Mucosa of descending colon (tissue), 3 donors: ENCODE results near the gene RHEX. TPM values are rescaled to one million over a fixed set of nuclear protein-coding genes. Genes with fewer than 3 reads are reported as not detected.

ENCODE experiments used
- ATAC-seq: fragments of 200-7000 bp; cut with Tn5 transposase; one replicate; pipeline ENCODE4 v1.9.1; 2020; ENCODE audit warnings: mild to moderate bottlenecking, moderate library complexity
- DNase-seq, 3 donors: peaks; one replicate each; pipeline ENCODE4 v3.0.0-alpha.2; 2020
- H3K36me3 ChIP-seq: fragments of 200-600 bp; one replicate; pipeline ENCODE4 v1.8.0; 2021; ENCODE audit warnings: low read depth, mild to moderate bottlenecking
- H3K4me1 ChIP-seq: fragments of 200-600 bp; one replicate; pipeline ENCODE4 v1.8.0; 2021; ENCODE audit warnings: low read depth, mild to moderate bottlenecking
- H3K4me3 ChIP-seq: fragments of 200-600 bp; one replicate; pipeline ENCODE4 v1.8.0; 2021; ENCODE audit warnings: mild to moderate bottlenecking
- H3K9me3 ChIP-seq: fragments of 200-600 bp; one replicate; pipeline ENCODE4 v1.8.0; 2021; ENCODE audit warnings: mild to moderate bottlenecking
- intact Hi-C, 2 donors: fragments of 100-400 bp; cut with DNase I in 1 of 2; cut with micrococcal nuclease in 1 of 2; formaldehyde crosslinking; loops; one replicate each; pipeline versions ENCODE4 v1.11.0 to v1.11.1; 2022; cut with DNase I, micrococcal nuclease
- total RNA-seq, 3 donors: library from RNA; stranded (reverse); fragmentation: NEBNext Ultra II Directional in 2 of 3; extraction: Animal tissue kit (Norgen Biotek cat#: 25700) in 2 of 3; gene quantifications; one replicate each; pipeline versions ENCODE4 v1.2.1 to v1.2.4, GENCODE V29; 2021 to 2023
- TF ChIP-seq, protein P1 (sequence below): fragments of 200-600 bp; IDR thresholded peaks from one replicate; pipeline ENCODE4 v1.8.0; 2022; ENCODE audit warnings: antibody characterized with exemption, mild to moderate bottlenecking
- donor health status: DM: no; HTN: no; CAD: no; lungs with moderate emphysema.
- donor health status: DM: no; HTN: no; CAD: no.
- donor health status: DM: no; HTN: yes; CAD: no.

RHEX gene
- total RNA-seq, 3 donors from 2014 or later: 0.38 to 4.8 (median 3.9) TPM

DNA sequence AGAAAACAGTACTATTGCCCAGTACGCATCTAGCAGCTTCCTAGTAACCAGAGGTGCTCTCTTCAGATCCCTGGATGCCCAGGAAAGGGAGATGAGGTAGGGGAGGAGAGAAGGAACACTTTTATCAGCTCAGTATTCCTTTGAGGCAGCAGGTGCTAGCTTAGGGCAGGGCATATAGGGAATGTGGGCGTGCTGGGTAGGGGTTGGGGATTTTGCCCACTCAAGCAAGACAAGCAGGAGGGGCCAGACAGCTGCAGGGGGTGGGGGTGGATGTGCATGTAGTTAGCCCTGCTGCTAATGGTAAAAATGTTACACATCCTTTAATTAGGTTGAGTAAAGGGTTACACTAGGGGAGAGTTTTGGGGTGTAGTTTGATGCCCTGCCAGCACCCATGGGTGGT, 82.3 kb downstream of the RHEX start:
- TF ChIP-seq, protein P1, sequence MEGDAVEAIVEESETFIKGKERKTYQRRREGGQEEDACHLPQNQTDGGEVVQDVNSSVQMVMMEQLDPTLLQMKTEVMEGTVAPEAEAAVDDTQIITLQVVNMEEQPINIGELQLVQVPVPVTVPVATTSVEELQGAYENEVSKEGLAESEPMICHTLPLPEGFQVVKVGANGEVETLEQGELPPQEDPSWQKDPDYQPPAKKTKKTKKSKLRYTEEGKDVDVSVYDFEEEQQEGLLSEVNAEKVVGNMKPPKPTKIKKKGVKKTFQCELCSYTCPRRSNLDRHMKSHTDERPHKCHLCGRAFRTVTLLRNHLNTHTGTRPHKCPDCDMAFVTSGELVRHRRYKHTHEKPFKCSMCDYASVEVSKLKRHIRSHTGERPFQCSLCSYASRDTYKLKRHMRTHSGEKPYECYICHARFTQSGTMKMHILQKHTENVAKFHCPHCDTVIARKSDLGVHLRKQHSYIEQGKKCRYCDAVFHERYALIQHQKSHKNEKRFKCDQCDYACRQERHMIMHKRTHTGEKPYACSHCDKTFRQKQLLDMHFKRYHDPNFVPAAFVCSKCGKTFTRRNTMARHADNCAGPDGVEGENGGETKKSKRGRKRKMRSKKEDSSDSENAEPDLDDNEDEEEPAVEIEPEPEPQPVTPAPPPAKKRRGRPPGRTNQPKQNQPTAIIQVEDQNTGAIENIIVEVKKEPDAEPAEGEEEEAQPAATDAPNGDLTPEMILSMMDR: no peak
- peak; percentile 15 for ATAC-seq
- Histone ChIP-seq H3K4me1 (peaks cover 15% of the 10 kb centered on the region), H3K36me3 (no peaks in the 10 kb centered on the region), H3K9me3 (no peaks in the 10 kb centered on the region), H3K4me3 (no peak overlapping the region)
- intact Hi-C loops: no loop called here
- DNase-seq: no peak

DNA sequence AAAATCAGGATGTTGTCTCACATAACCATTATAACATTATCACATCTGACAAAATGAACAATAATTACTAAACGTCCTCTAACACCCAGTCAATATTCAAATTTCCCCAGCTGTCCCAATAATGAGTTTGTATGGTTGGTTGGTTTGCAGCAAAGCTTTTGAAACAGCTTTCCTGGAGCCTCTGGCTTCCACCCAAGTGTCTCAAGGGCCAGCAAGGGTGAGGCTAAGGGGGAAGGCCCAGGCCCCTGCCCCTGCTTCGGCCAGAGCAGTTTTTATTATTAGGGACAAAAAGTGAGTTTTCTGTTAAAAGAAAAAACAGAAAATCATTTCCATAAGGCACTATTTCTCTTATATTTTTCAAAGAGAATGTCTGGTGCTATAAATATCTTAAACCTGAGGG, 83.3 kb downstream of the RHEX start:
- H3K36me3 ChIP-seq: no peaks in the 10 kb centered on the region
- ATAC-seq: no peak
- H3K9me3 ChIP-seq: no peaks in the 10 kb centered on the region
- TF ChIP-seq, protein P1: no peak
- no peak for DNase-seq
- intact Hi-C loops: no loop called here
- H3K4me1 ChIP-seq: peaks cover 15% of the 10 kb centered on the region
- H3K4me3 ChIP-seq: no peak overlapping the region

DNA sequence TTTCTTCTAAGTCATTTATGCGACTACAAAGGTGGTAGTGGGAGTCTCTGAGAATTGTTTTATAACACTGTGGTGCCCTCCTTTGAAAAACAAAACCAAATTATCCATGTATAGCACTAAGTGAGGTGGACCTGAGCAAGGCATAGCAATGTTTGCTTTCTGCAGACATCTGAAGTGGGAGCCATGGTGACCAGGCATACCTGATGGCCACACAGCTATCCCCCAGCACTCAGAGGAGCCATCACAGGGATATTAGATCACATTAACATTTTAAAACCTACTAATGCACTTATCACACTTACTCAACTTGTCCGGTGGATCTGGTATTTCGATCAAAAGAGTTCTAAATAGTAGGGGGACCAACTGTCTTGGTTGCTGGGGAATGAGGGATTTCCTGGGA, 89.0 kb downstream of the RHEX start:
- Histone ChIP-seq H3K4me3 (no peak overlapping the region), H3K4me1 (no peaks in the 10 kb centered on the region), H3K36me3 (no peaks in the 10 kb centered on the region), H3K9me3 (no peaks in the 10 kb centered on the region)
- TF ChIP-seq, protein P1: no peak
- no peak for DNase-seq
- intact Hi-C loops: no loop called here
- no peak for ATAC-seq

DNA sequence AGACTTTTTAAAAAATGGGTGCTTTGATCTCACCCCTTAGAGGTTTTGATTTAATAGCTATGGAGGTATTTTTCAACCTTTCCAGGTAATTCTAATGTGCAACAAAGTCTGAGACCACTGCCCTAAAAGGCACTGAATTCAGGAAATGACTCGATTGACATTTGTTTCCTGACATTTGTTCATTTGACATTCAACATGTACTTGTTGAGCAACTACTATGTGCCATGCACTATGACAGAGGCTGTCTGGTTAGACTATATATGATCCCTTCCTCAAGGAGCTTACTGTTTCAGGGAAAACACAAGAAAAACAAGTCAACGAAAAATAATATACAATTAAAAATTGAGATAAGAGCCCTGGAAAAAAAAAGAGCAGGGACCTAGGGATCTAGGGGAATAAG, 89.8 kb downstream of the RHEX start:
- DNase-seq (no peak), ATAC-seq (no peak)
- H3K9me3 ChIP-seq: no peaks in the 10 kb centered on the region
- intact Hi-C loops: no loop called here
- H3K4me1 ChIP-seq: no peaks in the 10 kb centered on the region
- no peak overlapping the region for H3K4me3 ChIP-seq
- TF ChIP-seq, protein P1: no peak
- no peaks in the 10 kb centered on the region for H3K36me3 ChIP-seq

DNA sequence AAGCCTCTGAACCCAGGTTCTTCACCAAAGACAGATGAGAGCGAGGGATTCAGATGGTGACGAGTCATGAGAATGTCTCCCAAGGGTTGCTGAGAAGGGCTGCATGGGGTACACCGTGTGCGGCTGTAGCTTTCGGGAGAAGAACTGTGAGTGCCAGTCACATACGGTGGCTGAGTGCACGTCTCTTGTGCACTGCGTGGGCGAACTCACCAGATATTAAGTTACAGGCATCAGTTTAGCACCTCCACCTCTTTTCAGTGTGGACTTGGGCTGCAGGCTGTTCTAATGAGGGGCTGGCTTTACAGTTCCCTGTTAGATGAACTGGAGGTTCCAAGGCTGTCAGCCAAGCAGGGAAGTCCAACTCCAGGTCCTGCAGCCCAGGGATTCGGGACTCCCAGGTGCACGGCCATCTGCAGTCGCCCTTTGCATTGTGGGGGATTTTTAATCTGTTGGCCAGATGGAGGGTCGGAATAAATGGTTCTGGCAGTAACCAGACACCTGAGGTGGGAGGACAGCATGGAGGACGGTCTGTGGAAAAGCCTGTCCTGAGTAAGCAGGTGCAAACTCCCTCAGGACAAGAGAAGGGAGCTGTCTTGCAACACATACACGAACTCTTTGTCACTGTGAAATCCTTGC, 90.7 kb downstream of the RHEX start:
- H3K9me3 ChIP-seq: no peaks in the 10 kb centered on the region
- intact Hi-C loops: no loop called here
- TF ChIP-seq, protein P1: no peak

DNA sequence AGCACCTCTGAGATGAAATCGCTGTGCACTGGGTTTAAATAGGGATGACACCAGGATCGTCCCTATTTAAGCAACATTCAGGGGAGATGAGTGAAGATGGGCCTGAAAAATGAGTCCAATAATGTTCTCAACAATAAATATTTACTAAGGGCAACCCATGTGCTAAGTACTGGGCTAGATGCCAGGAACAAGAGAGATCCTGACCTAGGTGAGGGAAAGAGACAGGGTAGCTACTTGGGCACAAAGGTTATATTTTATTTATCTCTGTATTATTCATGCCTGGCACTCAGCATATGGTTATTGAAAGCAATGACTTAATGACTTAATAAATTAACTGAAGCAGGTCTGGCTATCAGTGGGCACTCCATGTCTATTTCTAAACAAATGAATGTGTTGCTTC, 91.6 kb downstream of the RHEX start:
- no peak for DNase-seq
- ATAC-seq: no peak

More for the DNA sequence above, 90.7 kb downstream of the RHEX start:
- H3K36me3 ChIP-seq: no peaks in the 10 kb centered on the region
- DNase-seq: no peak
- H3K4me3 ChIP-seq: no peak overlapping the region
- H3K4me1 ChIP-seq: no peaks in the 10 kb centered on the region
- ATAC-seq: no peak

More for the DNA sequence above, 91.6 kb downstream of the RHEX start:
- TF ChIP-seq, protein P1: no peak
- Histone ChIP-seq H3K4me3 (no peak overlapping the region), H3K4me1 (no peaks in the 10 kb centered on the region), H3K9me3 (no peaks in the 10 kb centered on the region), H3K36me3 (no peaks in the 10 kb centered on the region)
- intact Hi-C loops: no loop called here
